HEK293 (cell line): ENCODE results near the gene FXYD3.

ENCODE experiments used
- BCL11B ChIP-seq: fragments of 450-650 bp; formaldehyde crosslinking; IDR thresholded peaks from 2 replicates; pipeline ENCODE4 v1.5.1; 2016; ENCODE audit warnings: low read depth, missing biosample characterization, missing genetic modification characterization
- GLI4 ChIP-seq: fragments of 450-650 bp; formaldehyde crosslinking; IDR thresholded peaks from 2 replicates; pipeline ENCODE4 v1.5.1; 2016; ENCODE audit warnings: missing biosample characterization, missing genetic modification characterization
- GLIS1 ChIP-seq: fragments of 450-650 bp; formaldehyde crosslinking; IDR thresholded peaks from 2 replicates; pipeline ENCODE4 v1.5.1; 2016; ENCODE audit warnings: missing biosample characterization, missing genetic modification characterization
- MEIS1 ChIP-seq: sonication (generic); formaldehyde crosslinking; IDR thresholded peaks from 2 replicates; pipeline ENCODE4 v1.8.1; 2022; ENCODE audit warnings: missing genetic modification reagents, mild to moderate bottlenecking, borderline replicate concordance
- MYNN ChIP-seq: fragments of 450-650 bp; formaldehyde crosslinking; IDR thresholded peaks from 2 replicates; pipeline ENCODE4 v1.5.1; 2016; ENCODE audit warnings: missing biosample characterization, missing genetic modification characterization, borderline replicate concordance
- PRDM1 ChIP-seq: fragments of 450-650 bp; formaldehyde crosslinking; IDR thresholded peaks from 2 replicates; pipeline ENCODE4; 2016; ENCODE audit warnings: missing biosample characterization, missing genetic modification characterization
- ZBTB17 ChIP-seq: fragments of 450-650 bp; formaldehyde crosslinking; IDR thresholded peaks from 2 replicates; pipeline ENCODE4 v1.5.1; 2016; ENCODE audit warnings: missing biosample characterization, missing genetic modification characterization
- ZBTB7A ChIP-seq: fragments of 450-650 bp; formaldehyde crosslinking; IDR thresholded peaks from 2 replicates; pipeline ENCODE4 v1.5.1; 2016; ENCODE audit warnings: low read depth, missing biosample characterization, missing genetic modification characterization
- ZFHX2 ChIP-seq: fragments of 450-650 bp; formaldehyde crosslinking; conservative IDR thresholded peaks from 2 replicates; pipeline ENCODE4 v1.5.1; 2016; ENCODE audit warnings: missing biosample characterization, missing genetic modification characterization
- ZFP37 ChIP-seq: fragments of 450-650 bp; formaldehyde crosslinking; IDR thresholded peaks from 2 replicates; pipeline ENCODE4 v1.5.1; 2016; ENCODE audit warnings: missing biosample characterization, missing genetic modification characterization
- ZNF169 ChIP-seq: fragments of 450-650 bp; formaldehyde crosslinking; IDR thresholded peaks from 2 replicates; pipeline ENCODE4 v1.5.1; 2016; ENCODE audit warnings: missing biosample characterization, missing genetic modification characterization
- ZNF19 ChIP-seq: fragments of 450-650 bp; formaldehyde crosslinking; IDR thresholded peaks from 2 replicates; pipeline ENCODE4; 2016; ENCODE audit warnings: missing biosample characterization, missing genetic modification characterization, low read depth
- ZNF223 ChIP-seq: fragments of 450-650 bp; formaldehyde crosslinking; IDR thresholded peaks from 2 replicates; pipeline ENCODE4 v1.5.1; 2016; ENCODE audit warnings: missing biosample characterization, missing genetic modification characterization
- ZNF248 ChIP-seq: fragments of 450-650 bp; formaldehyde crosslinking; IDR thresholded peaks from 2 replicates; pipeline ENCODE4 v1.5.1; 2017; ENCODE audit warnings: missing biosample characterization, missing genetic modification characterization
- ZNF266 ChIP-seq: fragments of 450-650 bp; formaldehyde crosslinking; IDR thresholded peaks from 2 replicates; pipeline ENCODE4 v1.5.1; 2016; ENCODE audit warnings: missing biosample characterization, missing genetic modification characterization, low read depth
- ZNF37A ChIP-seq: fragments of 450-650 bp; IDR thresholded peaks from 2 replicates; pipeline ENCODE4 v1.5.1; 2018; ENCODE audit warnings: missing biosample characterization, missing genetic modification characterization
- ZNF501 ChIP-seq: fragments of 450-650 bp; formaldehyde crosslinking; IDR thresholded peaks from 2 replicates; pipeline ENCODE4 v1.5.1; 2016; ENCODE audit warnings: missing biosample characterization, missing genetic modification characterization
- ZNF530 ChIP-seq: fragments of 450-650 bp; formaldehyde crosslinking; IDR thresholded peaks from 2 replicates; pipeline ENCODE4 v1.5.1; 2016; ENCODE audit warnings: low read depth, missing biosample characterization, missing genetic modification characterization
- ZNF544 ChIP-seq: fragments of 450-650 bp; formaldehyde crosslinking; IDR thresholded peaks from 2 replicates; pipeline ENCODE4 v1.5.0; 2017; ENCODE audit warnings: missing biosample characterization, missing genetic modification characterization
- ZNF561 ChIP-seq: fragments of 450-650 bp; IDR thresholded peaks from 2 replicates; pipeline ENCODE4 v1.5.1; 2018; ENCODE audit warnings: missing biosample characterization, missing genetic modification characterization, borderline replicate concordance
- ZNF626 ChIP-seq: fragments of 450-650 bp; sonication (Bioruptor Pico); formaldehyde crosslinking; IDR thresholded peaks from 2 replicates; pipeline ENCODE4 v1.5.1; 2018; ENCODE audit warnings: missing biosample characterization, missing genetic modification characterization, inconsistent platforms
- ZNF658 ChIP-seq: fragments of 450-650 bp; formaldehyde crosslinking; IDR thresholded peaks from 2 replicates; pipeline ENCODE4; 2016; ENCODE audit warnings: missing biosample characterization, missing genetic modification characterization
- ZNF747 ChIP-seq: fragments of 450-650 bp; formaldehyde crosslinking; IDR thresholded peaks from 2 replicates; pipeline ENCODE4 v1.5.1; 2016; ENCODE audit warnings: missing biosample characterization, missing genetic modification characterization
- ZNF76 ChIP-seq: fragments of 450-650 bp; formaldehyde crosslinking; IDR thresholded peaks from 2 replicates; pipeline ENCODE4; 2016; ENCODE audit warnings: low read depth, missing biosample characterization, missing genetic modification characterization, borderline replicate concordance
- ZNF776 ChIP-seq: fragments of 450-650 bp; formaldehyde crosslinking; IDR thresholded peaks from 2 replicates; pipeline ENCODE4 v1.5.0; 2017; ENCODE audit warnings: missing biosample characterization, missing genetic modification characterization, borderline replicate concordance
- ZNF792 ChIP-seq: fragments of 450-650 bp; formaldehyde crosslinking; IDR thresholded peaks from 2 replicates; pipeline ENCODE4 v1.5.1; 2016; ENCODE audit warnings: missing biosample characterization, missing genetic modification characterization
- ZNF830 ChIP-seq: fragments of 450-650 bp; IDR thresholded peaks from 2 replicates; pipeline ENCODE4 v1.5.0; 2018; ENCODE audit warnings: missing biosample characterization, missing genetic modification characterization, low read depth, mild to moderate bottlenecking, moderate library complexity
- ZNF843 ChIP-seq: fragments of 450-650 bp; formaldehyde crosslinking; IDR thresholded peaks from 2 replicates; pipeline ENCODE4 v1.5.1; 2016; ENCODE audit warnings: missing biosample characterization, missing genetic modification characterization
- TF ChIP-seq, protein P1 (sequence below): fragments of 450-650 bp; formaldehyde crosslinking; IDR thresholded peaks from 2 replicates; pipeline ENCODE4 v1.5.1; 2016; ENCODE audit warnings: missing biosample characterization, missing genetic modification characterization
- TF ChIP-seq, protein P2 (sequence below): fragments of 450-650 bp; IDR thresholded peaks from 2 replicates; pipeline ENCODE4 v1.5.1; 2018; ENCODE audit warnings: missing biosample characterization, missing genetic modification characterization
- TF ChIP-seq, protein P3 (sequence below): fragments of 450-650 bp; formaldehyde crosslinking; IDR thresholded peaks from 2 replicates; pipeline ENCODE4 v1.5.1; 2016; ENCODE audit warnings: missing biosample characterization, missing genetic modification characterization
- TF ChIP-seq, protein P4 (sequence below): fragments of 450-650 bp; formaldehyde crosslinking; IDR thresholded peaks from 2 replicates; pipeline ENCODE4 v1.5.1; 2016; ENCODE audit warnings: missing biosample characterization, missing genetic modification characterization, low read depth
- TF ChIP-seq, protein P5 (sequence below): fragments of 450-650 bp; formaldehyde crosslinking; optimal IDR thresholded peaks from 2 replicates; pipeline ENCODE3; 2016; ENCODE audit warnings: missing biosample characterization, mild to moderate bottlenecking, missing genetic modification characterization
- TF ChIP-seq, protein P6 (sequence below): fragments of 450-650 bp; formaldehyde crosslinking; IDR thresholded peaks from 2 replicates; pipeline ENCODE4 v1.5.1; 2016; ENCODE audit warnings: missing biosample characterization, missing genetic modification characterization

The FXYD3 gene

DNA sequence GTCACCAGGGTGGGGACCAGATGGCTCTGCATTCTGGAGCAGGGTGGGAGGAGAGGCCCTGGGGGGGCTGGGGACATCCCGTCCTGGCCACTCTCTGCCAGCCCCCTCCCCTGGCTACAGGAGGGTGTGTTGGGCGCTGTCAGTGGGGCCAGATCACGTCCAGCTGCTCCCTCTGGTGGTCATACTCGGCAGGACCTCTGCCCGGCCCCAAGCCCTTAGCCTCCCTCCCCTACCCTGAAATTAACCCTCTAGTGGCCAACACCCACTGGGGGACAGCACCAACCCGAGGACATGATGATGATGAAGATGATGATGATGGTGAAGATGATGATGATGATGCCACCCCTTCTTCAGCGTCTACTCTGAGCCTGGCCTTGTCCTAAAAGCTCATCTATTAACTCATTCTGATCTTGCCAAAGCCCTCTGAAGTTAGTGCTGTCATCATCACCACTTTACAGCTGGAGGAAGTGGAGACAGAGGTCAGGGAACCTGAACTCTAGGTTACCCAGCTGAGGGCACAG, 19.8 kb downstream of the FXYD3 start (continued):
- TF ChIP-seq ZNF530 (tag by site-specific recombination) (no peak), ZNF776 (tag by site-specific recombination) (no peak), ZNF223 (no peak), ZNF792 (tag by site-specific recombination) (no peak), ZBTB17 (tag by site-specific recombination) (peak; percentile 84), MEIS1 (CRISPR knock-in tag) (no peak), ZNF561 (no peak), ZNF658 (tag by site-specific recombination) (no peak), GLIS1 (tag by site-specific recombination) (peak; percentile 66), ZNF37A (tag by site-specific recombination) (no peak), ZNF501 (tag by site-specific recombination) (no peak), ZNF76 (0 out of 2 replicates have a peak, but pooled peaks have one; percentile 23), ZNF169 (tag by site-specific recombination) (0 out of 2 replicates have a peak, but pooled peaks have one; percentile 5), MYNN (no peak), ZNF544 (no peak), ZNF248 (tag by site-specific recombination) (no peak), ZFHX2 (tag by site-specific recombination) (peak; percentile 67), ZBTB7A (tag by site-specific recombination) (no peak; the same call in none of the 2 replicates), ZNF830 (tag by site-specific recombination) (no peak), ZNF19 (tag by site-specific recombination) (no peak), ZFP37 (peak; percentile 80; the same call in 1 of the 2 replicates), GLI4 (tag by site-specific recombination) (peak; percentile 51; the same call in 1 of the 2 replicates), ZNF747 (tag by site-specific recombination) (no peak), PRDM1 (tag by site-specific recombination) (no peak), ZNF626 (tag by site-specific recombination) (no peak), ZNF266 (tag by site-specific recombination) (no peak), ZNF843 (tag by site-specific recombination) (peak; percentile 66; the same call in 1 of the 2 replicates), BCL11B (tag by site-specific recombination) (no peak)
- TF ChIP-seq, protein P1, sequence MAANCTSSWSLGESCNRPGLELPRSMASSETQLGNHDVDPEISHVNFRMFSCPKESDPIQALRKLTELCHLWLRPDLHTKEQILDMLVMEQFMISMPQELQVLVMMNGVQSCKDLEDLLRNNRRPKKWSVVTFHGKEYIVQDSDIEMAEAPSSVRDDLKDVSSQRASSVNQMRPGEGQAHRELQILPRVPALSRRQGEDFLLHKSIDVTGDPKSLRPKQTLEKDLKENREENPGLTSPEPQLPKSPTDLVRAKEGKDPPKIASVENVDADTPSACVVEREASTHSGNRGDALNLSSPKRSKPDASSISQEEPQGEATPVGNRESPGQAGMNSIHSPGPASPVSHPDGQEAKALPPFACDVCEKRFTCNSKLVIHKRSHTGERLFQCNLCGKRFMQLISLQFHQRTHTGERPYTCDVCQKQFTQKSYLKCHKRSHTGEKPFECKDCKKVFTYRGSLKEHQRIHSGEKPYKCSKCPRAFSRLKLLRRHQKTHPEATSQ = no peak
- TF ChIP-seq, protein P2, sequence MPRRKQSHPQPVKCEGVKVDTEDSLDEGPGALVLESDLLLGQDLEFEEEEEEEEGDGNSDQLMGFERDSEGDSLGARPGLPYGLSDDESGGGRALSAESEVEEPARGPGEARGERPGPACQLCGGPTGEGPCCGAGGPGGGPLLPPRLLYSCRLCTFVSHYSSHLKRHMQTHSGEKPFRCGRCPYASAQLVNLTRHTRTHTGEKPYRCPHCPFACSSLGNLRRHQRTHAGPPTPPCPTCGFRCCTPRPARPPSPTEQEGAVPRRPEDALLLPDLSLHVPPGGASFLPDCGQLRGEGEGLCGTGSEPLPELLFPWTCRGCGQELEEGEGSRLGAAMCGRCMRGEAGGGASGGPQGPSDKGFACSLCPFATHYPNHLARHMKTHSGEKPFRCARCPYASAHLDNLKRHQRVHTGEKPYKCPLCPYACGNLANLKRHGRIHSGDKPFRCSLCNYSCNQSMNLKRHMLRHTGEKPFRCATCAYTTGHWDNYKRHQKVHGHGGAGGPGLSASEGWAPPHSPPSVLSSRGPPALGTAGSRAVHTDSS = peak; percentile 100
- TF ChIP-seq, protein P3, sequence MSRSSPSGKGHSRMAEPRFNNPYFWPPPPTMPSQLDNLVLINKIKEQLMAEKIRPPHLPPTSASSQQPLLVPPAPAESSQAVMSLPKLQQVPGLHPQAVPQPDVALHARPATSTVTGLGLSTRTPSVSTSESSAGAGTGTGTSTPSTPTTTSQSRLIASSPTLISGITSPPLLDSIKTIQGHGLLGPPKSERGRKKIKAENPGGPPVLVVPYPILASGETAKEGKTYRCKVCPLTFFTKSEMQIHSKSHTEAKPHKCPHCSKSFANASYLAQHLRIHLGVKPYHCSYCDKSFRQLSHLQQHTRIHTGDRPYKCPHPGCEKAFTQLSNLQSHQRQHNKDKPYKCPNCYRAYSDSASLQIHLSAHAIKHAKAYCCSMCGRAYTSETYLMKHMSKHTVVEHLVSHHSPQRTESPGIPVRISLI (tag by site-specific recombination) = no peak
- TF ChIP-seq, protein P4, sequence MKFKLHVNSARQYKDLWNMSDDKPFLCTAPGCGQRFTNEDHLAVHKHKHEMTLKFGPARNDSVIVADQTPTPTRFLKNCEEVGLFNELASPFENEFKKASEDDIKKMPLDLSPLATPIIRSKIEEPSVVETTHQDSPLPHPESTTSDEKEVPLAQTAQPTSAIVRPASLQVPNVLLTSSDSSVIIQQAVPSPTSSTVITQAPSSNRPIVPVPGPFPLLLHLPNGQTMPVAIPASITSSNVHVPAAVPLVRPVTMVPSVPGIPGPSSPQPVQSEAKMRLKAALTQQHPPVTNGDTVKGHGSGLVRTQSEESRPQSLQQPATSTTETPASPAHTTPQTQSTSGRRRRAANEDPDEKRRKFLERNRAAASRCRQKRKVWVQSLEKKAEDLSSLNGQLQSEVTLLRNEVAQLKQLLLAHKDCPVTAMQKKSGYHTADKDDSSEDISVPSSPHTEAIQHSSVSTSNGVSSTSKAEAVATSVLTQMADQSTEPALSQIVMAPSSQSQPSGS (tag by site-specific recombination) = peak; percentile 26; the same call in 1 of the 2 replicates
- TF ChIP-seq, protein P5, sequence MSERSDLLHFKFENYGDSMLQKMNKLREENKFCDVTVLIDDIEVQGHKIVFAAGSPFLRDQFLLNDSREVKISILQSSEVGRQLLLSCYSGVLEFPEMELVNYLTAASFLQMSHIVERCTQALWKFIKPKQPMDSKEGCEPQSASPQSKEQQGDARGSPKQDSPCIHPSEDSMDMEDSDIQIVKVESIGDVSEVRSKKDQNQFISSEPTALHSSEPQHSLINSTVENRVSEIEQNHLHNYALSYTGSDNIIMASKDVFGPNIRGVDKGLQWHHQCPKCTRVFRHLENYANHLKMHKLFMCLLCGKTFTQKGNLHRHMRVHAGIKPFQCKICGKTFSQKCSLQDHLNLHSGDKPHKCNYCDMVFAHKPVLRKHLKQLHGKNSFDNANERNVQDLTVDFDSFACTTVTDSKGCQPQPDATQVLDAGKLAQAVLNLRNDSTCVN (tag by site-specific recombination) = peak; percentile 26
- TF ChIP-seq, protein P6, sequence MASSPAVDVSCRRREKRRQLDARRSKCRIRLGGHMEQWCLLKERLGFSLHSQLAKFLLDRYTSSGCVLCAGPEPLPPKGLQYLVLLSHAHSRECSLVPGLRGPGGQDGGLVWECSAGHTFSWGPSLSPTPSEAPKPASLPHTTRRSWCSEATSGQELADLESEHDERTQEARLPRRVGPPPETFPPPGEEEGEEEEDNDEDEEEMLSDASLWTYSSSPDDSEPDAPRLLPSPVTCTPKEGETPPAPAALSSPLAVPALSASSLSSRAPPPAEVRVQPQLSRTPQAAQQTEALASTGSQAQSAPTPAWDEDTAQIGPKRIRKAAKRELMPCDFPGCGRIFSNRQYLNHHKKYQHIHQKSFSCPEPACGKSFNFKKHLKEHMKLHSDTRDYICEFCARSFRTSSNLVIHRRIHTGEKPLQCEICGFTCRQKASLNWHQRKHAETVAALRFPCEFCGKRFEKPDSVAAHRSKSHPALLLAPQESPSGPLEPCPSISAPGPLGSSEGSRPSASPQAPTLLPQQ (tag by site-specific recombination) = peak; percentile 93
